Pancreas (tissue), 10 donors: Measurements from ENCODE around the gene FBLIM1. TPM values are rescaled to one million over a fixed set of nuclear protein-coding genes. Genes with fewer than 3 reads are reported as not detected.
A peak's percentile ranks its signal among the peaks of the same experiment; 100 is the strongest.

Experiments
- ATAC-seq, 4 donors: fragments of 200-7000 bp; cut with Tn5 transposase; one replicate each; pipeline versions ENCODE4 v1.8.0 to v1.9.1; 2020; ENCODE audit warnings: mild to moderate bottlenecking in 4 of 4, moderate library complexity in 4 of 4
- DNase-seq, 6 donors: peaks; one replicate each; pipeline ENCODE4 v3.0.0-alpha.2; 2020
- FAIRE-seq: peaks from 2 replicates; lab custom pipeline; 2012; peaks lifted over from hg19 to GRCh38; lab: Jason Lieb, UNC
- H3K27ac ChIP-seq, 4 donors: fragments of 200-600 bp; sonication (generic); 1 replicate in 3 of 4; 2 replicates in 1 of 4; pipeline versions ENCODE4 v1.5.0 to v1.8.0; 2020
- H3K27me3 ChIP-seq, 4 donors: fragments of 200-600 bp; one replicate each; pipeline ENCODE4 v1.8.0; 2021
- H3K36me3 ChIP-seq, 3 donors: fragments of 200-600 bp; sonication (generic) in 1 of 3; one replicate each; pipeline versions ENCODE4 v1.5.0 to v1.8.0; 2020 to 2021
- H3K4me1 ChIP-seq, 3 donors: fragments of 200-600 bp; one replicate each; pipeline ENCODE4 v1.8.0; 2021
- H3K4me3 ChIP-seq, 4 donors: fragments of 200-600 bp; sonication (generic) in 2 of 4; one replicate each; pipeline versions ENCODE4 v1.5.0 to v1.8.0; 2020 to 2021
- H3K9me3 ChIP-seq, 4 donors: fragments of 200-600 bp; one replicate each; pipeline ENCODE4 v1.8.0; 2021
- WGBS, 2 donors: extraction: QIAGEN DNeasy Blood & Tissue Kit; methylation state at CpG; one replicate each; pipeline ENCODE4 v1.1.7; 2013; 5-methylcytosine and 5-hydroxymethylcytosine counted together
- intact Hi-C, 3 donors: fragments of 100-400 bp; cut with DNase I; formaldehyde crosslinking; loops; one replicate each; pipeline versions ENCODE4 v1.11.1 to v1.14.2; 2022
- polyA plus RNA-seq, 2 donors: library from polyadenylated mRNA; stranded (reverse); fragments of 200-250 nt; gene quantifications; one replicate each; pipeline ENCODE4 v1.2.3, GENCODE V29; 2013
- total RNA-seq, 6 donors: library from RNA; stranded (reverse); fragmentation: NEBNext Ultra II Directional in 4 of 6; extraction: Animal tissue kit (Norgen Biotek cat#: 25700) in 4 of 6; gene quantifications; one replicate each; pipeline versions ENCODE4 v1.2.1 to v1.2.4, GENCODE V29; 2021 to 2023
- TF ChIP-seq, protein P1 (sequence below), 4 donors: fragments of 200-600 bp; sonication (generic) in 3 of 4; IDR thresholded peaks; one replicate each; pipeline versions ENCODE4 v1.5.0 to v1.8.0; 2021; ENCODE audit warnings: antibody characterized with exemption in 4 of 4
- donor health status: healthy with polysubstance abuse.
- donor health status: DM: no; HTN: no; CAD: no; lungs with moderate emphysema.
- donor health status: DM: no; HTN: no; CAD: no.
- donor health status: control.
- donor health status: control.
- donor health status: Bipolar disorder and iron deficiency.
- donor health status: DM: yes; HTN: yes; CAD: no.
- donor health status: DM: no; HTN: no; CAD: no.
- donor health status: DM: no; HTN: no; CAD: no.
- donor health status: DM: yes; HTN: yes; CAD: no.

FBLIM1 gene
- total and polyA plus RNA-seq, 8 donors: 20.4 to 61.5 (median 29.4) TPM

DNA sequence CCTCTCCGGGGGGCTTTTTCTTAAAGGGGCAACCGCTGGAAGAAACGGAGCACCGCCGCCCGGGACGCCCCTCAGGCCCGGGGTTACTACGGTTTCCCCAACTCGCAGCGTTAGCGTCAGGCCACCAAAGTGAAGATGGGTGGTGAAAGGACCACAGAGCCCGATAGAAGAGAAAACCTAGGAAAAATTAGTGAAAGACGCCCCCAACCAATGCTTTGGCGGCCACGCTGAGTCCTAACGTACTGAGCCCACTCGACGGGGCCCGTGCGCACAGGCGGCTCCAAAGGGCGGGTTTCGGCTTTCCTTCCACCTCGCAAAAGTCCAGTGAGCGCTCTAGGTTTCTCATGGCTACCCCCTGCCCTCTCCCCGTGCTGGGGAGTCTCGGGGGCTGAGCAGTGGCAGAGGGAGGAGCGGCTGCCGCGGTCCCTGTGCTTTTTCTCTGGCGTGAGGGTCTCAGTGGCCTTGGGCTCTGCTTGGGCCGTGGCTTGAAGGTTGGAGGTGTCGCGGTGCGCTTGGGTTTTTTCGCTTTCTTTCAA lies 76.7 kb downstream of the FBLIM1 start:
- no peak for DNase-seq
- peak; percentile 9 to 30 (median 20) for ATAC-seq
- no peaks in the 10 kb centered on the region for H3K27me3 ChIP-seq
- no peaks in the 10 kb centered on the region for H3K9me3 ChIP-seq
- 0% methylated on average over 37 of the region's 37 CpGs for WGBS, 2 donors
- no peaks in the 10 kb centered on the region for H3K36me3 ChIP-seq
- FAIRE-seq: no peak
- intact Hi-C loops: no loop called here
- TF ChIP-seq, protein P1, sequence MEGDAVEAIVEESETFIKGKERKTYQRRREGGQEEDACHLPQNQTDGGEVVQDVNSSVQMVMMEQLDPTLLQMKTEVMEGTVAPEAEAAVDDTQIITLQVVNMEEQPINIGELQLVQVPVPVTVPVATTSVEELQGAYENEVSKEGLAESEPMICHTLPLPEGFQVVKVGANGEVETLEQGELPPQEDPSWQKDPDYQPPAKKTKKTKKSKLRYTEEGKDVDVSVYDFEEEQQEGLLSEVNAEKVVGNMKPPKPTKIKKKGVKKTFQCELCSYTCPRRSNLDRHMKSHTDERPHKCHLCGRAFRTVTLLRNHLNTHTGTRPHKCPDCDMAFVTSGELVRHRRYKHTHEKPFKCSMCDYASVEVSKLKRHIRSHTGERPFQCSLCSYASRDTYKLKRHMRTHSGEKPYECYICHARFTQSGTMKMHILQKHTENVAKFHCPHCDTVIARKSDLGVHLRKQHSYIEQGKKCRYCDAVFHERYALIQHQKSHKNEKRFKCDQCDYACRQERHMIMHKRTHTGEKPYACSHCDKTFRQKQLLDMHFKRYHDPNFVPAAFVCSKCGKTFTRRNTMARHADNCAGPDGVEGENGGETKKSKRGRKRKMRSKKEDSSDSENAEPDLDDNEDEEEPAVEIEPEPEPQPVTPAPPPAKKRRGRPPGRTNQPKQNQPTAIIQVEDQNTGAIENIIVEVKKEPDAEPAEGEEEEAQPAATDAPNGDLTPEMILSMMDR (IDR thresholded peaks at IDR 0.05): no peak
- peaks cover 0 to 6% (median 5%) of the 10 kb centered on the region in 3 donors for H3K4me1 ChIP-seq
- H3K4me3 ChIP-seq: peak overlapping the region; percentile 49 to 78 (median 66)
- H3K27ac ChIP-seq: peak overlapping the region; percentile 97 to 100 (median 98)

DNA sequence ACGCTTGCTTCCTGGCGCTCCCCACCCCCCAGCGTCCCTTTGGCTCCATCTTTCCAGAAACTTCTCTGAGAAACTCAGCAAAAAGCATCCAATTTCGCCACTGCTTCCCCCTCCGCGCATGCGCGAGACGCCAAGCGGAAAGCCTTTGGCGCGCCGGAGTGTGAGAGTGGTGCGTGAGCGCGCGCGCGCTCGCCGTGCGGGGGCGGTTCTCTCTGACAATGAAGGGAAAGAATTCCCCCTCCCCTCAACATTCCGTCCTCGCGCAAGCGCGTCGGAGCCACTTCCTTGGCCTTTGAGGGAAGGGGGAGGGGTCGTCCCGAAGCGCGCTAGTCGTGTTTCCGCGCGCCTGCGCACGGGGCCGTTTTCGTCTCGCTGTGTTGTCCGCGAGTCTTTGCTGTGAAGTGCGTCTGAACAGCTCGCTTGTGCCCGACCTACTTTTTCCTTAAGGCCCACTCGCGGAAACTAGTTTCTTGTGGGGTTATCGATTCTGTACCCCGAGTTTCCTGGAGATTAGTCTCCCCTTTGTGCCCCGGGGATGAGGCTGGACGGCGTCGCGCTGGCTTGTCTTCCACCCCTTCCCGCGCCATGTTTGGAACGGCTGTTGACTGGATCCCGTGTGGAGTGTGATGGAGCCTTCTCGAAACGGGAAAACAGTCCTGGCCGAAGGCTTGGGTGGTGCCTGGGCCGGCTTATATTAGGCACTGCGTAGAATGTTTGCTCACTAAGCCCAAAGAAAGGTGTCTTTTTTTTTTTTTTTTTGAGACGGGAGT lies 77.3 kb downstream of the FBLIM1 start:
- Histone ChIP-seq H3K27ac (peak overlapping the region; percentile 97 to 100 (median 98)), H3K4me1 (peaks cover 0 to 6% (median 5%) of the 10 kb centered on the region in 3 donors), H3K4me3 (peak overlapping the region; percentile 49 to 78 (median 66)), H3K36me3 (no peaks in the 10 kb centered on the region), H3K27me3 (no peaks in the 10 kb centered on the region), H3K9me3 (no peaks in the 10 kb centered on the region)
- TF ChIP-seq, protein P1 (IDR thresholded peaks at IDR 0.05): no peak
- WGBS, 2 donors: 1 to 2% methylated on average over 66 of the region's 66 CpGs
- intact Hi-C loops: no loop called here
- FAIRE-seq (no peak), DNase-seq (peak; percentile 99 to 100 (median 99)), ATAC-seq (peak; percentile 84 to 92 (median 86))

Other genes starting within 250 kb of the FBLIM1 start
- 10 to 100 TPM in 1 of 6 donors, 1 to 10 TPM in 5; 6.6 to 16.3 (median 8.4) TPM for gene CASP9, start 234.6 kb upstream of the FBLIM1 start, total RNA-seq
- gene CASP9, start 234.6 kb upstream of the FBLIM1 start, polyA plus RNA-seq: 10 to 100 TPM; 18.5 to 32.0 TPM
- 10 to 100 TPM in 3 of 6 donors, 1 to 10 TPM in 3; 8.7 to 16.2 (median 10.2) TPM for gene DNAJC16, start 231.9 kb upstream of the FBLIM1 start, total RNA-seq
- gene DNAJC16, start 231.9 kb upstream of the FBLIM1 start, polyA plus RNA-seq: 1 to 10 TPM; 5.0 to 6.3 TPM
- gene AGMAT, start 173.7 kb upstream of the FBLIM1 start, total RNA-seq: 1 to 10 TPM in 1 of 6 donors, under 1 TPM in 5; 0.43 to 1.0 (median 0.55) TPM
- gene AGMAT, start 173.7 kb upstream of the FBLIM1 start, polyA plus RNA-seq: under 1 TPM; 0.28 to 0.30 TPM
- gene DDI2, start 141.3 kb upstream of the FBLIM1 start, total RNA-seq: 10 to 100 TPM; 12.5 to 17.8 (median 16.3) TPM
- 1 to 10 TPM; 4.7 to 7.0 TPM for gene DDI2, start 141.3 kb upstream of the FBLIM1 start, polyA plus RNA-seq
- 10 to 100 TPM; 22.9 to 39.6 (median 29.4) TPM for gene PLEKHM2, start 74.5 kb upstream of the FBLIM1 start, total RNA-seq
- gene PLEKHM2, start 74.5 kb upstream of the FBLIM1 start, polyA plus RNA-seq: 10 to 100 TPM; 33.6 to 35.1 TPM
- 1 to 10 TPM in 5 of 6 donors, under 1 TPM in 1; 0.57 to 1.9 (median 1.8) TPM for gene SLC25A34, start 22.5 kb upstream of the FBLIM1 start, total RNA-seq
- gene SLC25A34, start 22.5 kb upstream of the FBLIM1 start, polyA plus RNA-seq: 1 to 10 TPM; 6.1 to 6.9 TPM
- not detected for gene TMEM82, start 16.3 kb upstream of the FBLIM1 start, total RNA-seq
- gene TMEM82, start 16.3 kb upstream of the FBLIM1 start, polyA plus RNA-seq: not detected
- under 1 TPM; 0.35 to 0.87 (median 0.61) TPM for gene UQCRHL, start 48.9 kb downstream of the FBLIM1 start, total RNA-seq
- 1 to 10 TPM; 1.3 to 1.5 TPM for gene UQCRHL, start 48.9 kb downstream of the FBLIM1 start, polyA plus RNA-seq
- 10 to 100 TPM; 23.9 to 38.2 (median 27.5) TPM for gene SPEN, start 88.9 kb downstream of the FBLIM1 start, total RNA-seq
- 10 to 100 TPM; 16.2 to 18.6 TPM for gene SPEN, start 88.9 kb downstream of the FBLIM1 start, polyA plus RNA-seq
- gene ZBTB17, start 217.3 kb downstream of the FBLIM1 start, total RNA-seq: 10 to 100 TPM; 16.2 to 24.3 (median 16.7) TPM
- gene ZBTB17, start 217.3 kb downstream of the FBLIM1 start, polyA plus RNA-seq: 100 to 1,000 TPM in 1 of 2 donors, 10 to 100 TPM in 1; 90.5 to 106 TPM
- gene SRARP, start 245.4 kb downstream of the FBLIM1 start, total RNA-seq: not detected
- not detected for gene SRARP, start 245.4 kb downstream of the FBLIM1 start, polyA plus RNA-seq